Peyer's patch (tissue), 4 donors: Measurements from ENCODE around the gene MYL12A.

Experiments used
- POLR2A ChIP-seq, 2 donors: fragments of 450-650 bp; IDR thresholded peaks; one replicate each; pipeline ENCODE4 v1.5.1; 2017; ENCODE audit warnings: antibody characterized with exemption in 2 of 2, mild to moderate bottlenecking in 2 of 2, moderate library complexity in 2 of 2
- TF ChIP-seq, protein P1 (sequence below), 6 experiments: fragments of 450-650 bp in 4 of 6; fragments of 200-600 bp in 2 of 6; sonication (generic) in 1 of 6; IDR thresholded peaks; one replicate each; pipeline ENCODE4 v1.5.1; 2017 to 2019; ENCODE audit warnings: antibody characterized with exemption in 6 of 6, mild to moderate bottlenecking in 3 of 6, moderate library complexity in 1 of 6

DNA sequence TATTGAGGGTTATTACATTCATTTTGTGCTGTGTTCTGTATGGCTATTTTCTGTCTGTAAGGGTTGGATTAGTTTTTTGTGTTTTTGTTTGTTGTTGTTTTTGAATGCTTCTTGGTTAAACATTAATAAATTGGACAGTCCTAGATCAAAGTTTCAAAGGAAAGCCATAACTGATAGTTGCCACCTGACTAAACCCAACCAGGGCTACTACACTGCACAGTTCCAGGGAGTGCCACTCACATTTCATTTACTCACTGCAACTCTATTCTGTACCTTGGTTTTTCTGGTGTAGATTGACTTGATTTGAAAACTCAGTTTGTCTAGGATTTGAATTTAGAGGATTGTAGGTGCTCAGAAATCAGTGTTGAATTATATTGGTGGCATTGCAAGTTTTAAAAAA, 20.7 kb downstream of the MYL12A start:
- TF ChIP-seq, protein P1, sequence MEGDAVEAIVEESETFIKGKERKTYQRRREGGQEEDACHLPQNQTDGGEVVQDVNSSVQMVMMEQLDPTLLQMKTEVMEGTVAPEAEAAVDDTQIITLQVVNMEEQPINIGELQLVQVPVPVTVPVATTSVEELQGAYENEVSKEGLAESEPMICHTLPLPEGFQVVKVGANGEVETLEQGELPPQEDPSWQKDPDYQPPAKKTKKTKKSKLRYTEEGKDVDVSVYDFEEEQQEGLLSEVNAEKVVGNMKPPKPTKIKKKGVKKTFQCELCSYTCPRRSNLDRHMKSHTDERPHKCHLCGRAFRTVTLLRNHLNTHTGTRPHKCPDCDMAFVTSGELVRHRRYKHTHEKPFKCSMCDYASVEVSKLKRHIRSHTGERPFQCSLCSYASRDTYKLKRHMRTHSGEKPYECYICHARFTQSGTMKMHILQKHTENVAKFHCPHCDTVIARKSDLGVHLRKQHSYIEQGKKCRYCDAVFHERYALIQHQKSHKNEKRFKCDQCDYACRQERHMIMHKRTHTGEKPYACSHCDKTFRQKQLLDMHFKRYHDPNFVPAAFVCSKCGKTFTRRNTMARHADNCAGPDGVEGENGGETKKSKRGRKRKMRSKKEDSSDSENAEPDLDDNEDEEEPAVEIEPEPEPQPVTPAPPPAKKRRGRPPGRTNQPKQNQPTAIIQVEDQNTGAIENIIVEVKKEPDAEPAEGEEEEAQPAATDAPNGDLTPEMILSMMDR (IDR thresholded peaks at IDR 0.05) = no peak
- TF ChIP-seq POLR2A (IDR thresholded peaks at IDR 0.05) = no peak
